Hepatocyte (in vitro differentiated cells): ENCODE data around the gene RNASE4.

Source experiments
- CTCF ChIP-seq: fragments of 200-600 bp; sonication (generic); IDR thresholded peaks from 2 replicates; pipeline ENCODE4 v1.5.1; 2016; ENCODE audit warnings: antibody characterized with exemption, mild to moderate bottlenecking; ENCODE audit not compliant: poor library complexity
- EZH2 ChIP-seq: fragments of 200-600 bp; sonication (generic); IDR thresholded peaks from 2 replicates; pipeline ENCODE4 v1.6.1; 2016; ENCODE audit warnings: antibody characterized with exemption, mild to moderate bottlenecking, borderline replicate concordance

GRCh38 chr14:20732477-20732876 lies 48.1 kb downstream of the RNASE4 start:
- TF ChIP-seq CTCF (no peak), EZH2 (no peak)
